Stimulated activated CD8-positive, alpha-beta memory T cell treated with anti-CD3 and anti-CD28 coated beads, Interleukin-7, amount 100 ng/mL, for 48 hours (primary cell): Measurements from ENCODE around the gene FKBP4.

Experiments used
- DNase-seq, 2 donors: peaks; one replicate each; pipeline ENCODE4 v3.0.0-alpha.2; 2020; ENCODE audit warnings: low read depth in 1 of 2; ENCODE audit errors: extremely low read depth in 1 of 2

The FKBP4 gene

GRCh38 chr12:2844786-2845185 lies 50.0 kb downstream of the FKBP4 start:
- no peak for DNase-seq

- no peak for DNase-seq
Observed at GRCh38 chr12:2845280-2845679, 50.5 kb downstream of the FKBP4 start.

GRCh38 chr12:2851931-2852330 lies 57.2 kb downstream of the FKBP4 start:
- no peak for DNase-seq

GRCh38 chr12:2853626-2854025 lies 58.9 kb downstream of the FKBP4 start:
- DNase-seq, result peak; percentile 6 to 27
